H1 (cell line): ENCODE measurements around the gene IGSF5. TPM values are rescaled to one million over a fixed set of nuclear protein-coding genes. Genes with fewer than 3 reads are reported as not detected.

Source experiments
- GABPA ChIP-seq: IDR thresholded peaks from 2 replicates; pipeline ENCODE4 v1.6.1; 2011; ENCODE audit warnings: mild to moderate bottlenecking, low read length, moderate library complexity, borderline replicate concordance; ENCODE audit not compliant: insufficient read depth
- PHF8 ChIP-seq: fragments of 200-600 bp; sonication (generic); conservative IDR thresholded peaks from 2 replicates; pipeline ENCODE4 v1.7.1; 2012; ENCODE audit warnings: low read depth, mild to moderate bottlenecking, inconsistent platforms, low read length, moderate library complexity
- RFX5 ChIP-seq: IDR thresholded peaks from 2 replicates; pipeline ENCODE4 v1.6.1; 2011; ENCODE audit warnings: low read depth, low read length, improper control_type of control experiment, borderline replicate concordance
- polyA plus RNA-seq, 7 experiments: library from polyadenylated mRNA; depleted of rRNA in 3 of 7; stranded (reverse) in 5 of 7; unstranded in 2 of 7; fragments of >200 nt in 5 of 7; fragments of 200-250 nt in 2 of 7; gene quantifications; 1 replicate in 5 of 7; 2 replicates in 1 of 7; 4 replicates in 1 of 7; pipeline versions ENCODE4 v1.2.1 to v1.2.3, GENCODE V29; 2011 to 2013; ENCODE audit warnings: missing spikeins in 2 of 7, mixed read lengths in 2 of 7
- total RNA-seq: library from RNA; stranded (reverse); fragmentation: NEBNext Ultra II Directional; extraction: Animal tissue kit (Norgen Biotek cat#: 25700); gene quantifications from 2 replicates; pipeline ENCODE4 v1.2.1, GENCODE V29; 2021

The IGSF5 gene
- total and polyA plus RNA-seq, 2 of the 8 experiments (the other 6 are each of a cell fraction or from before 2014, with no cell fraction given) = 4.4 to 5.4 TPM

DNA sequence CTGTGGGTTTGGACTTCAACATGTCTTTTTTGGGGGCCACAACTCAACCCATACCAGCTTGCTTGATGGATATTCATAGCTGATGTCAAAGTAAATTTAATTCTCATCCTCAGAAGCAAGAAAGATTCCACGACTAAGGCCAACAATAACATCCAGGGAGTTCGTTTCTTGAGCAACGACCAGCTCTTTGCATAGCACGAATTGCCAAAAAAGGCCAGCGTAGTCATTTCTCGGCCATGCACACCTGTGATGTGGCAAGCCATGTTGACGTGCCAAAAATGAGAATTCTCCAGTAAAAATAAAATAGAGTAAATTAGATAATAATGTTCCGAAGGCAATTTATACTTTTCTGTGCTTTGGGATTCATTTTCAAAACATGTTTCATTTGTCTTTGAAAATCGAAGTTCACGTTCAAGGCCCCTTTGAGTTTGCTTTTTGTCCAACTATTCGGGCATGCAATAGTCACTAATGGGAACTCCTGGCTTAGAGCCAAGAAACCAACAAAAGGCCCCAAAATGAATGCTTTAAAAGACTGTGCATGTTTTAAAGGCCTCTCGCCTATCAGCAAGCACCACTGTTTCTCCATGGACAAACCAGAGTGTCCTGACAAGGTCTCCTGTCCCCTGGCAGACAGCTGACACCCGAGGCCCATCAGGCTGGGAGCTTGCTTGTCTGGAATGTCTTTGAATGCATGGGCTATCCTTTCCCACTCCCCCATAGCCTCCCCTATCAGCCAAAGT is 14.4 kb upstream of the IGSF5 start (continued):
- TF ChIP-seq GABPA (no peak), PHF8 (no peak), RFX5 (no peak)
